Endothelial cell (in vitro differentiated cells): ENCODE measurements around the gene OTOP2. TPM values are rescaled to one million over a fixed set of nuclear protein-coding genes. Genes with fewer than 3 reads are reported as not detected.
"Not testable (repeated sequence)": the region's sequence is repeated elsewhere in the genome, so short reads cannot be mapped to it uniquely, and the experiment has no call there.

Experiments used
- DNase-seq: peaks from one replicate; pipeline ENCODE4 v3.0.0; 2021; ENCODE audit warnings: low spot score
- H3K27ac Mint-ChIP-seq: one replicate; pipeline ENCODE4 v1.8.0; 2021; ENCODE audit warnings: mixed read lengths, inconsistent platforms; ENCODE audit not compliant: unreplicated experiment
- H3K27me3 Mint-ChIP-seq: one replicate; pipeline ENCODE4 v1.8.0; 2021; ENCODE audit warnings: mild to moderate bottlenecking, moderate library complexity, mixed read lengths, inconsistent platforms; ENCODE audit not compliant: unreplicated experiment
- H3K36me3 Mint-ChIP-seq: one replicate; pipeline ENCODE4 v1.8.0; 2021; ENCODE audit warnings: mild to moderate bottlenecking, low read depth, mixed read lengths, inconsistent platforms; ENCODE audit not compliant: unreplicated experiment
- H3K4me1 Mint-ChIP-seq: one replicate; pipeline ENCODE4 v1.8.0; 2021; ENCODE audit warnings: mild to moderate bottlenecking, mixed read lengths, inconsistent platforms; ENCODE audit not compliant: unreplicated experiment
- H3K4me3 Mint-ChIP-seq: one replicate; pipeline ENCODE4 v1.8.0; 2021; ENCODE audit warnings: mild to moderate bottlenecking, mixed read lengths, inconsistent platforms; ENCODE audit not compliant: unreplicated experiment
- H3K9me3 Mint-ChIP-seq: one replicate; pipeline ENCODE4 v1.8.0; 2021; ENCODE audit warnings: mixed read lengths, inconsistent platforms; ENCODE audit not compliant: unreplicated experiment
- total RNA-seq: library from RNA; stranded (reverse); fragmentation: NEBNext Ultra II Directional; extraction: Animal tissue kit (Norgen Biotek cat#: 25700); gene quantifications from one replicate; pipeline ENCODE4 v1.2.1, GENCODE V29; 2021; ENCODE audit not compliant: unreplicated experiment
- TF ChIP-seq, protein P1 (sequence below): fragments of 200-600 bp; sonication (generic); IDR thresholded peaks from one replicate; pipeline ENCODE4 v1.5.0; 2021; ENCODE audit warnings: antibody characterized with exemption; ENCODE audit not compliant: unreplicated experiment

Gene OTOP2
- total RNA-seq, 1 donor from 2014 or later = not detected

GRCh38 chr17:74964988-74965622 lies 41.0 kb downstream of the OTOP2 start:
- H3K27ac Mint-ChIP-seq = no peak overlapping the region

DNA sequence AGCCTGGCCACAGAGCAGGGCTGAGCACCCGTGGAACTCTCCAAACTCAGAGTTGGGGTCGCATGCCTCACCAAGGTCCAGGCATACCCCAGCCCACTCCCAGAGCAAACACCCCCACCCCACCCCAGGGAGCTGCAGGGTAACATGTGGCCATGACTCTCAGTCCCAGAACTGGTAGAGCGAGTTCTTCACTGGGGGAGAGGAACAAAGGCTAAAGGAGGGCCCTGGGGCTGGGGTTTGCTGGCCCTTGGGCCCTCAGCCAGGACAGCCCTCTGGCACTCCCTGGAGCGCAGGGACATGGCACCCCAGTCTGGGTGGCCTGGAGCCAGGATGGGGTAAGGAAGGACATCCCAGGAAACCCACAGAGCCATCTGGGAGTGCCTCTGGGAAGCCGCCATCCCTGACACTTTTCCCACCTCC lies 44.3 kb downstream of the OTOP2 start:
- peaks cover 9% of the 10 kb centered on the region for H3K36me3 Mint-ChIP-seq
- no peak overlapping the region for H3K4me3 Mint-ChIP-seq
- H3K27me3 Mint-ChIP-seq = peaks cover 16% of the 10 kb centered on the region
- TF ChIP-seq, protein P1, sequence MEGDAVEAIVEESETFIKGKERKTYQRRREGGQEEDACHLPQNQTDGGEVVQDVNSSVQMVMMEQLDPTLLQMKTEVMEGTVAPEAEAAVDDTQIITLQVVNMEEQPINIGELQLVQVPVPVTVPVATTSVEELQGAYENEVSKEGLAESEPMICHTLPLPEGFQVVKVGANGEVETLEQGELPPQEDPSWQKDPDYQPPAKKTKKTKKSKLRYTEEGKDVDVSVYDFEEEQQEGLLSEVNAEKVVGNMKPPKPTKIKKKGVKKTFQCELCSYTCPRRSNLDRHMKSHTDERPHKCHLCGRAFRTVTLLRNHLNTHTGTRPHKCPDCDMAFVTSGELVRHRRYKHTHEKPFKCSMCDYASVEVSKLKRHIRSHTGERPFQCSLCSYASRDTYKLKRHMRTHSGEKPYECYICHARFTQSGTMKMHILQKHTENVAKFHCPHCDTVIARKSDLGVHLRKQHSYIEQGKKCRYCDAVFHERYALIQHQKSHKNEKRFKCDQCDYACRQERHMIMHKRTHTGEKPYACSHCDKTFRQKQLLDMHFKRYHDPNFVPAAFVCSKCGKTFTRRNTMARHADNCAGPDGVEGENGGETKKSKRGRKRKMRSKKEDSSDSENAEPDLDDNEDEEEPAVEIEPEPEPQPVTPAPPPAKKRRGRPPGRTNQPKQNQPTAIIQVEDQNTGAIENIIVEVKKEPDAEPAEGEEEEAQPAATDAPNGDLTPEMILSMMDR = no peak
- peaks cover 36% of the 10 kb centered on the region for H3K4me1 Mint-ChIP-seq
- no peak overlapping the region for H3K27ac Mint-ChIP-seq
- H3K9me3 Mint-ChIP-seq = no peaks in the 10 kb centered on the region
- no peak for DNase-seq

More at GRCh38 chr17:74964988-74965622, 41.0 kb downstream of the OTOP2 start:
- Mint-ChIP-seq H3K4me3 (no peak overlapping the region), H3K36me3 (peaks cover 16% of the 10 kb centered on the region), H3K27me3 (peaks cover 8% of the 10 kb centered on the region), H3K4me1 (peaks cover 17% of the 10 kb centered on the region), H3K9me3 (no peaks in the 10 kb centered on the region)
- TF ChIP-seq, protein P1 = no peak
- DNase-seq = no peak

GRCh38 chr17:74969501-74969900 lies 45.4 kb downstream of the OTOP2 start:
- H3K27me3 Mint-ChIP-seq = peaks cover 16% of the 10 kb centered on the region
- H3K27ac Mint-ChIP-seq, H3K9me3 Mint-ChIP-seq, H3K36me3 Mint-ChIP-seq, DNase-seq: not testable (repeated sequence)
- H3K4me3 Mint-ChIP-seq = peak overlapping the region; percentile 37
- peaks cover 36% of the 10 kb centered on the region for H3K4me1 Mint-ChIP-seq

DNA sequence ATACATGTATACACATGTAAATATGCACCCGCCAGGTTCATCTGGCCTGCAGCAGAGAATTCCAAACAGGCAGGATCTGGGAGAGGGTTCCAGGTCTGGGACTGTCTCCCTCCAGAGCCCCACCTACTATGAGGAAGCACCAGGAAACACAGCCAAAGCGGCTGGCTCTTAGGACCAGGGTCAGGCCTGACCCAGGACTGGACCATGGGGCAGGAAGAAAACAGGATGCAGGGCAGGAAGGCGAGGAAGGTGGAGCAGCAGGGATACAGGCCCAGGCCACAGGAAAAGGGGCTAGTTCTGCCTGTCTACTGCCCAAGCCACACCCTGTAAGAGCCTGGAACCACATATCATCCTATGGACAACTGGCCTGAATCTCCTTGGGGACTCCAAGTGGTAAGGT lies 46.3 kb downstream of the OTOP2 start:
- Mint-ChIP-seq H3K27me3 (peaks cover 12% of the 10 kb centered on the region), H3K4me3 (peak overlapping the region; percentile 92), H3K27ac (peak overlapping the region; percentile 72), H3K4me1 (peaks cover 31% of the 10 kb centered on the region), H3K36me3 (peaks cover 4% of the 10 kb centered on the region), H3K9me3 (no peaks in the 10 kb centered on the region)
- TF ChIP-seq, protein P1 = no peak
- peak; percentile 40 for DNase-seq

DNA sequence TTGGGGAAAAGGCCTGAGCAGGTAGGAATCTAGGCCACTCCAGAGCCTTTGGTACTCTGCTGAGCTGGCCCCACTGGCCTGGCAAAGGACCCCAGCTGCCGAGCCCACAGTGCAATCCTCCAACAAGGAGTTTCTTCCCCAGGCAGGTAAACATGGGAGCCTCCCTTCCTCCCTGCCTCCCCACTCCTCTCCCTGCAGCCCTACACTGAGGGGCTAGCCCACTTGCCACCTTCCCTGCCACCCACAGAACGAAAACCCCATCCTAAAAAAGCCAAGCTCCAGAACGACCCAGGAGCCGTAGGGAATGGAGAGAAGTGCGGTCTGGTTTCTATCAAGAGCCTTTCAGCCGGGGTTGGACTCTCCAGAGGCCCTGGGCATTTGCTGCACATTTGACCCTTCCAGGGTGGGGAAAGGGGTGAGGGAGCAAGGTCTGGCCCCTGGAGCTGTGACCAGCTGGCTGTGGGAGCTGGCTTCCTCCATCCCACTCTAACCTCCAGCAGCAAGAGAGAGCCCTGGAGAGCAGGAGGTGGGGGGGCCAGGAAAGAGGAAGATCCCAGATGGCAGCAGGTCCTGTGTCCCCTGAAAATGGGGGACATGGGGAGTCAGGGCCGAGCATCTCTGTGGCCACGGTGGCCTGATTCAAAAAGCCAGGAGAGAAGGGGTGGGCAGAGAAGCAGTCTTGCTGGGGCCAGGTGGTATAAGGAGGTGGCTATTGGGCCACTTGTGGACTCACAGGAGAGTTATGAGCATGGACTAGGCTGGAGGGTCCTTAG lies 47.2 kb downstream of the OTOP2 start:
- peak overlapping the region; percentile 92 for H3K4me3 Mint-ChIP-seq
- H3K4me1 Mint-ChIP-seq = peaks cover 29% of the 10 kb centered on the region
- H3K36me3 Mint-ChIP-seq = peaks cover 1% of the 10 kb centered on the region
- peaks cover 12% of the 10 kb centered on the region for H3K27me3 Mint-ChIP-seq
- H3K9me3 Mint-ChIP-seq = no peaks in the 10 kb centered on the region
- peak overlapping the region; percentile 72 for H3K27ac Mint-ChIP-seq
- TF ChIP-seq, protein P1 = no peak
- no peak for DNase-seq
